ENCODE data around the gene NAXD.

DNA sequence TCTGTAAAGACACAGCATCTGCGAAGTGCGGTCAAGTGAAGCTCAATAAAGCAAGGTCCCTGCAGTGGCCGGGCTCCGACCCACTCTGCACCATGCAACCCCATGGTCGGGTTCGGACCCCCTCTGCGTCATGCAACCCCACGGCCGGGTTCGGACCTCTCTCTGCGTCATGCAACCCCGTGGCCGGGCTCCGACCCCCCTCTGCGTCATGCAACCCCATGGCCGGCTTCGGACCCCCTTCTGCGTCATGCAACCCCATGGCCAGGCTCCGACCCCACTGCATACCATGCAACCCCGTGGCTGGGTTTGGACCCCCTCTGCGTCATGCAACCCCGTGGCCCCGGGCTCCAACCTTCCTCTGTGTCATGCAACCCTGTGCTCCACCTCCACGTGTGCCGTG, 46.7 kb downstream of the NAXD start:
- TF ChIP-seq, protein P1, sequence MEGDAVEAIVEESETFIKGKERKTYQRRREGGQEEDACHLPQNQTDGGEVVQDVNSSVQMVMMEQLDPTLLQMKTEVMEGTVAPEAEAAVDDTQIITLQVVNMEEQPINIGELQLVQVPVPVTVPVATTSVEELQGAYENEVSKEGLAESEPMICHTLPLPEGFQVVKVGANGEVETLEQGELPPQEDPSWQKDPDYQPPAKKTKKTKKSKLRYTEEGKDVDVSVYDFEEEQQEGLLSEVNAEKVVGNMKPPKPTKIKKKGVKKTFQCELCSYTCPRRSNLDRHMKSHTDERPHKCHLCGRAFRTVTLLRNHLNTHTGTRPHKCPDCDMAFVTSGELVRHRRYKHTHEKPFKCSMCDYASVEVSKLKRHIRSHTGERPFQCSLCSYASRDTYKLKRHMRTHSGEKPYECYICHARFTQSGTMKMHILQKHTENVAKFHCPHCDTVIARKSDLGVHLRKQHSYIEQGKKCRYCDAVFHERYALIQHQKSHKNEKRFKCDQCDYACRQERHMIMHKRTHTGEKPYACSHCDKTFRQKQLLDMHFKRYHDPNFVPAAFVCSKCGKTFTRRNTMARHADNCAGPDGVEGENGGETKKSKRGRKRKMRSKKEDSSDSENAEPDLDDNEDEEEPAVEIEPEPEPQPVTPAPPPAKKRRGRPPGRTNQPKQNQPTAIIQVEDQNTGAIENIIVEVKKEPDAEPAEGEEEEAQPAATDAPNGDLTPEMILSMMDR (conservative IDR thresholded peaks at IDR 0.05; ENCODE audit: low read depth, low read length), result no peak
- TF ChIP-seq RCOR1 (IDR thresholded peaks at IDR 0.05; ENCODE audit: insufficient replicate concordance, low read length) (no peak), FOS (IDR thresholded peaks at IDR 0.05; ENCODE audit: low read depth, low read length) (no peak), RAD21 (IDR thresholded peaks at IDR 0.05; ENCODE audit: low read length) (no peak), MXI1 (IDR thresholded peaks at IDR 0.05; ENCODE audit: borderline replicate concordance, low read depth, low read length) (no peak), POLR2A (IDR thresholded peaks at IDR 0.05; ENCODE audit: low read depth, low read length) (no peak), MAZ (IDR thresholded peaks at IDR 0.05; ENCODE audit: borderline replicate concordance, low read depth, low read length) (no peak), SMC3 (IDR thresholded peaks at IDR 0.05; ENCODE audit: low read depth, low read length) (no peak), BHLHE40 (IDR thresholded peaks at IDR 0.05; ENCODE audit: low read depth, low read length) (no peak)
- TF ChIP-seq, protein P2, sequence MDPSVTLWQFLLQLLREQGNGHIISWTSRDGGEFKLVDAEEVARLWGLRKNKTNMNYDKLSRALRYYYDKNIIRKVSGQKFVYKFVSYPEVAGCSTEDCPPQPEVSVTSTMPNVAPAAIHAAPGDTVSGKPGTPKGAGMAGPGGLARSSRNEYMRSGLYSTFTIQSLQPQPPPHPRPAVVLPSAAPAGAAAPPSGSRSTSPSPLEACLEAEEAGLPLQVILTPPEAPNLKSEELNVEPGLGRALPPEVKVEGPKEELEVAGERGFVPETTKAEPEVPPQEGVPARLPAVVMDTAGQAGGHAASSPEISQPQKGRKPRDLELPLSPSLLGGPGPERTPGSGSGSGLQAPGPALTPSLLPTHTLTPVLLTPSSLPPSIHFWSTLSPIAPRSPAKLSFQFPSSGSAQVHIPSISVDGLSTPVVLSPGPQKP (IDR thresholded peaks at IDR 0.05; ENCODE audit: borderline replicate concordance, low read depth, low read length), result no peak
